ENCODE measurements around the gene AMPH.

Gene AMPH

DNA sequence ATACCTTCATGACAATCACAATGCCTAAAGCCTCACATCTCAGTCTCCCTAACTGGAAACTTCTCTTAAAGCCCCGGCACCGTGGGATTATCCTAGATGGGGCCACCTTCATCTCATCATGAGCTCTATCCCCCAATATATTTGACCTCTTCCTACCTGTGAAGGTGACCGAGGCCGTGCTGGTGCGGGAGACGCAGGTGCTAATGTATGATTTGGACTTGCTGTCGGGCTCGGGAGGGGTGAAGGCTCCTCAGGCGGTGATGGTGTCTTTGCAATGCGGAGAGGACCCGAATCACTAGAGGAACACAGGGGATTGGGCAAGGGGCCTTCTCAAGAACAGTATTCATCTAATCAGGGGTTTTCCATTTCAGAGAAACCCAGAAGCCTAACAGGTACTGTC, 168.4 kb downstream of the AMPH start:
- Histone ChIP-seq H3K9me3 (ENCODE audit: low read length) (no peaks in the 10 kb centered on the region), H3K27me3 (ENCODE audit: insufficient read depth, low read length) (no peaks in the 10 kb centered on the region), H2AFZ (ENCODE audit: low read depth, low read length) (no peak overlapping the region), H3K4me3 (ENCODE audit: low read length) (no peak overlapping the region), H3K4me1 (ENCODE audit: insufficient read depth, low read length) (no peaks in the 10 kb centered on the region), H3K36me3 (ENCODE audit: insufficient read depth, low read length) (peaks cover 8% of the 10 kb centered on the region)

DNA sequence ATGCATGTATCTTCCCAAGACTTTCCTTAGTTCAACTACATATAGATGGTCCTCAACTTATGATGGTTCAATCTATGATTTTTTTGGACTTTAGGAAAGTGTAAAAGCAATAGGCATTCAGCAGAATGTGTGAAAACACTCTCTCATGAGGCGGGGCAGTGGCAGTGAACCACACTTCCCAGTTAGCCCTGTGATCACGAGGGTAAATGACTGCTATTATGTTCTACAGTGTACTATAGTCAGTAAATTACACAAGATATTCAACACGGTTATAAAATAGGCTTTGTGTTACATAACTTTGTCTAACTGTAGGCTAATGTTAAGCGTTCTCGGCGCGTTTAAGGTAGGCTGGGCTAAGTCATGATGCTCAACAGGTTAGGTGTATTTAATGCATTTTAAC, 169.3 kb downstream of the AMPH start:
- H3K27me3 ChIP-seq (ENCODE audit: insufficient read depth, low read length) = no peaks in the 10 kb centered on the region
- H3K4me1 ChIP-seq (ENCODE audit: insufficient read depth, low read length) = no peaks in the 10 kb centered on the region
- no peak overlapping the region for H2AFZ ChIP-seq (ENCODE audit: low read depth, low read length)

GRCh38 chr7:38453826-38454225, 177.3 kb downstream of the AMPH start:
- Histone ChIP-seq H3K9me3 (ENCODE audit: low read length) (no peaks in the 10 kb centered on the region), H3K4me3 (ENCODE audit: low read length) (no peak overlapping the region), H3K4me1 (ENCODE audit: insufficient read depth, low read length) (no peaks in the 10 kb centered on the region), H3K36me3 (ENCODE audit: insufficient read depth, low read length) (no peaks in the 10 kb centered on the region), H2AFZ (ENCODE audit: low read depth, low read length) (no peak overlapping the region), H3K27me3 (ENCODE audit: insufficient read depth, low read length) (no peaks in the 10 kb centered on the region)

More for the DNA sequence above, 169.3 kb downstream of the AMPH start:
- no peaks in the 10 kb centered on the region for H3K9me3 ChIP-seq (ENCODE audit: low read length)
- H3K4me3 ChIP-seq (ENCODE audit: low read length) = no peak overlapping the region
- peaks cover 8% of the 10 kb centered on the region for H3K36me3 ChIP-seq (ENCODE audit: insufficient read depth, low read length)

DNA sequence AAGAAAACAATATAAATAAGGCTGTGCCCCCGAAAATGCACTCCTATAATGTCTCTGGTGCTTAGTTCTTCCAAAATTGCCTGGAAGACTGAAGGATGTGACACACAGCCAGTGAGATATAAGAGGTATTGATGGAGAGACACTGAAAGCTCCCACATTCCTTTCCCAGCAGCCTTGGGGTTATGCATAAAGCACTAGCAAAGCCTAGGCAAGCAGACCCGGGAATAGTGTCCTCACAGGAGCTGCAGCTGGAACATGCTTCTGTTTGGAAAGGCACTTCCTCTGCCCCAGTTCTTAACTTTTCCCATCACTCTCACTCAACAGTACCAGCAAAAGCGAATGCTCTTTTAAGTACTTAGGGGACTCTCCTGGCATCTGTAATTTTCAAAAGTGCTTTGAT, 178.0 kb downstream of the AMPH start:
- no peaks in the 10 kb centered on the region for H3K27me3 ChIP-seq (ENCODE audit: insufficient read depth, low read length)
- no peaks in the 10 kb centered on the region for H3K4me1 ChIP-seq (ENCODE audit: insufficient read depth, low read length)

GRCh38 chr7:38452681-38453108, 178.5 kb downstream of the AMPH start:
- Histone ChIP-seq H3K4me1 (ENCODE audit: insufficient read depth, low read length) (no peaks in the 10 kb centered on the region), H3K27me3 (ENCODE audit: insufficient read depth, low read length) (no peaks in the 10 kb centered on the region), H3K36me3 (ENCODE audit: insufficient read depth, low read length) (no peaks in the 10 kb centered on the region)

More for the DNA sequence above, 178.0 kb downstream of the AMPH start:
- no peaks in the 10 kb centered on the region for H3K36me3 ChIP-seq (ENCODE audit: insufficient read depth, low read length)
- no peak overlapping the region for H2AFZ ChIP-seq (ENCODE audit: low read depth, low read length)
- H3K9me3 ChIP-seq (ENCODE audit: low read length) = no peaks in the 10 kb centered on the region
- H3K4me3 ChIP-seq (ENCODE audit: low read length) = no peak overlapping the region

GRCh38 chr7:38451840-38452239, 179.3 kb downstream of the AMPH start:
- no peaks in the 10 kb centered on the region for H3K36me3 ChIP-seq (ENCODE audit: insufficient read depth, low read length)
- no peak overlapping the region for H2AFZ ChIP-seq (ENCODE audit: low read depth, low read length)
- H3K9me3 ChIP-seq (ENCODE audit: low read length) = no peaks in the 10 kb centered on the region

More at GRCh38 chr7:38452681-38453108, 178.5 kb downstream of the AMPH start:
- H3K4me3 ChIP-seq (ENCODE audit: low read length) = no peak overlapping the region
- no peaks in the 10 kb centered on the region for H3K9me3 ChIP-seq (ENCODE audit: low read length)
- H2AFZ ChIP-seq (ENCODE audit: low read depth, low read length) = no peak overlapping the region

GRCh38 chr7:38448584-38449234, 182.5 kb downstream of the AMPH start:
- no peak overlapping the region for H2AFZ ChIP-seq (ENCODE audit: low read depth, low read length)
- no peaks in the 10 kb centered on the region for H3K4me1 ChIP-seq (ENCODE audit: insufficient read depth, low read length)
- no peak overlapping the region for H3K4me3 ChIP-seq (ENCODE audit: low read length)

More at GRCh38 chr7:38451840-38452239, 179.3 kb downstream of the AMPH start:
- Histone ChIP-seq H3K4me1 (ENCODE audit: insufficient read depth, low read length) (no peaks in the 10 kb centered on the region), H3K4me3 (ENCODE audit: low read length) (no peak overlapping the region), H3K27me3 (ENCODE audit: insufficient read depth, low read length) (no peaks in the 10 kb centered on the region)

GRCh38 chr7:38448054-38448453, 183.1 kb downstream of the AMPH start:
- Histone ChIP-seq H2AFZ (ENCODE audit: low read depth, low read length) (no peak overlapping the region), H3K4me1 (ENCODE audit: insufficient read depth, low read length) (no peaks in the 10 kb centered on the region), H3K4me3 (ENCODE audit: low read length) (no peak overlapping the region), H3K9me3 (ENCODE audit: low read length) (no peaks in the 10 kb centered on the region), H3K36me3 (ENCODE audit: insufficient read depth, low read length) (no peaks in the 10 kb centered on the region), H3K27me3 (ENCODE audit: insufficient read depth, low read length) (no peaks in the 10 kb centered on the region)

More at GRCh38 chr7:38448584-38449234, 182.5 kb downstream of the AMPH start:
- no peaks in the 10 kb centered on the region for H3K27me3 ChIP-seq (ENCODE audit: insufficient read depth, low read length)
- no peaks in the 10 kb centered on the region for H3K36me3 ChIP-seq (ENCODE audit: insufficient read depth, low read length)
- H3K9me3 ChIP-seq (ENCODE audit: low read length) = no peaks in the 10 kb centered on the region

- Histone ChIP-seq H3K36me3 (ENCODE audit: insufficient read depth, low read length) (peaks cover 4% of the 10 kb centered on the region), H3K4me1 (ENCODE audit: insufficient read depth, low read length) (no peaks in the 10 kb centered on the region), H3K27me3 (ENCODE audit: insufficient read depth, low read length) (no peaks in the 10 kb centered on the region), H3K4me3 (ENCODE audit: low read length) (no peak overlapping the region), H3K9me3 (ENCODE audit: low read length) (no peaks in the 10 kb centered on the region), H2AFZ (ENCODE audit: low read depth, low read length) (no peak overlapping the region)
Observed at GRCh38 chr7:38438970-38439369, 192.2 kb downstream of the AMPH start.

DNA sequence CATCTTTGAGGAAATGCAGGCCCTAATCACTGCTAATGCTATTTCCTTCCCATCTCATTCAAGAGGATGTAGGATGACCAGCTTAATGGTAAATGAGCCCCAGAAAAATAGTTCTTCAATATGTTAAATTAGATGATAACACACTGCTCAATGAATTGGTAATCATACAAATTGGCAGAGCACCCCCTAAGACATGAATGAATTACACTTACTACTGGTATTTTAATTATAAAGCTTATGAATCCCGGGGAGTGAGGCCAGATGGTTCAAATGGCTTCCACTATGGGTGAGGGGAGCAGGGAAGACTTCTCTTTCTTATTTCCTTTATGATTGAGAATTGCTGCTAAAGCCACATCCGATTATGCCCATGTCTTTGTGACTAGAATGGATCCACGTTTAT, 198.5 kb downstream of the AMPH start:
- no peak overlapping the region for H3K4me3 ChIP-seq (ENCODE audit: low read length)
- peaks cover 9% of the 10 kb centered on the region for H3K36me3 ChIP-seq (ENCODE audit: insufficient read depth, low read length)
- no peaks in the 10 kb centered on the region for H3K4me1 ChIP-seq (ENCODE audit: insufficient read depth, low read length)
- no peaks in the 10 kb centered on the region for H3K9me3 ChIP-seq (ENCODE audit: low read length)
- no peak overlapping the region for H2AFZ ChIP-seq (ENCODE audit: low read depth, low read length)
- no peaks in the 10 kb centered on the region for H3K27me3 ChIP-seq (ENCODE audit: insufficient read depth, low read length)

- Histone ChIP-seq H3K4me1 (ENCODE audit: insufficient read depth, low read length) (no peaks in the 10 kb centered on the region), H3K36me3 (ENCODE audit: insufficient read depth, low read length) (peaks cover 9% of the 10 kb centered on the region), H3K9me3 (ENCODE audit: low read length) (no peaks in the 10 kb centered on the region), H2AFZ (ENCODE audit: low read depth, low read length) (no peak overlapping the region), H3K4me3 (ENCODE audit: low read length) (no peak overlapping the region), H3K27me3 (ENCODE audit: insufficient read depth, low read length) (no peaks in the 10 kb centered on the region)
Observed at GRCh38 chr7:38432080-38432479, 199.1 kb downstream of the AMPH start.

DNA sequence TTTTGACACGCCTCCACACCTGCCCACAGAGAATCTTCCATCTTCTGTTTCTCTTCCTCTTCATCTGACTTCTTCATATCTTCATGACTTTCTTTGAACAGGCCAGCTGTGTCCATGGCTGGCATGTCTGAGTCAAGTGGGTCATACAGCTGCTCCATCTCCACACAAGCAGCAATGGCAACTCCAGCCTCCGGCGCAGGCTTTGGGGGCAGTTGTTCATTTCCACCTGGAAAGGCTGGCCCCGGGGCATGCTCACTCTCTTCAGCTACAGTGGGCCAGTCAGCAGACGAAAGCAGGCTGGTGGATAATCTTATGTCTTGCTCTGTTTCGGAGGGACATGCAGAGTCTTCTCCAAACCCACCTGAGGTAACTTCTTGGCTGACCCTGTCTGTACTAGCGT, 202.1 kb downstream of the AMPH start:
- peaks cover 5% of the 10 kb centered on the region for H3K36me3 ChIP-seq (ENCODE audit: insufficient read depth, low read length)
- H3K4me1 ChIP-seq (ENCODE audit: insufficient read depth, low read length) = no peaks in the 10 kb centered on the region
- no peaks in the 10 kb centered on the region for H3K9me3 ChIP-seq (ENCODE audit: low read length)
- no peak overlapping the region for H3K4me3 ChIP-seq (ENCODE audit: low read length)
- no peak overlapping the region for H2AFZ ChIP-seq (ENCODE audit: low read depth, low read length)
- H3K27me3 ChIP-seq (ENCODE audit: insufficient read depth, low read length) = no peaks in the 10 kb centered on the region

DNA sequence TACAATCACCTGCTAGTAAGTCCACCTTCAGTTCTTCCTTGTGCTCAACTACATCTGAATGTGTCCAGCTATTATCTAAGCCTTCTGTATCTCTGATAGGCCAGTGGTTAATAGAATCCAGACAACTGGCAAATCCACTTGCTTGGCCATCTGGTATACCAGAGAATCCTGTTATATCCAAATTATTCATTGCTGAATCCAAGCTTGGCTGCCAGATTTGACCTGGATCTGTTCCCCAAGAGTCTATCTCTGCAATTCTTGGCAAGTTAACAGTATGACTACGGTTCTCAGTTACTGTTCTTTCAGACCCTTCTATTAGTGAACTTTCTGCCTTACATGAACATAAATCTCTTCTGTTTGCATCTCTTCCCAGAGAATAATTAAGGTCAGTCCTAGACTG, 203.1 kb downstream of the AMPH start:
- Histone ChIP-seq H3K4me1 (ENCODE audit: insufficient read depth, low read length) (no peaks in the 10 kb centered on the region), H3K9me3 (ENCODE audit: low read length) (no peaks in the 10 kb centered on the region), H3K27me3 (ENCODE audit: insufficient read depth, low read length) (no peaks in the 10 kb centered on the region), H3K36me3 (ENCODE audit: insufficient read depth, low read length) (peaks cover 5% of the 10 kb centered on the region), H3K4me3 (ENCODE audit: low read length) (no peak overlapping the region), H2AFZ (ENCODE audit: low read depth, low read length) (no peak overlapping the region)
